GM12878 (cell line): Measurements from ENCODE around the gene A3GALT2.

Source experiments
- CHD2 ChIP-seq: IDR thresholded peaks from 2 replicates; pipeline ENCODE4 v1.6.1; 2011; ENCODE audit warnings: low read depth, low read length, improper control_type of control experiment, borderline replicate concordance
- CTCF ChIP-seq, 3 experiments: IDR thresholded peaks in 2 of 3; conservative IDR thresholded peaks in 1 of 3; 2 replicates each; pipeline ENCODE4 v1.5.1; 2011; ENCODE audit warnings: low read depth in 3 of 3, low read length in 3 of 3, mild to moderate bottlenecking in 3 of 3, control low read depth in 2 of 3, moderate library complexity in 2 of 3, inconsistent platforms in 1 of 3, mixed read lengths in 1 of 3; ENCODE audit not compliant: control insufficient read depth in 2 of 3, insufficient read depth in 1 of 3; ENCODE audit errors: extremely low read depth in 1 of 3
- MAX ChIP-seq: IDR thresholded peaks from 2 replicates; pipeline ENCODE4 v1.6.1; 2012; ENCODE audit warnings: low read depth, low read length, improper control_type of control experiment
- POLR2A ChIP-seq: IDR thresholded peaks from 2 replicates; pipeline ENCODE4 v1.6.1; 2011; ENCODE audit warnings: low read depth, mild to moderate bottlenecking, low read length
- SKIL ChIP-seq: fragments of 450-650 bp; IDR thresholded peaks from 2 replicates; pipeline ENCODE4 v1.6.1; 2017; ENCODE audit warnings: mild to moderate bottlenecking, low read depth, inconsistent platforms; ENCODE audit not compliant: poor library complexity, severe bottlenecking

- TF ChIP-seq CHD2, result no peak
- no peak for TF ChIP-seq CTCF (IDR thresholded peaks at IDR 0.05 in 2 of 3, conservative IDR thresholded peaks at IDR 0.05 in 1 of 3; ENCODE audit: control insufficient read depth in 2 of 3, extremely low read depth in 1 of 3, insufficient read depth in 1 of 3, low read depth in 3 of 3, low read length in 3 of 3)
- TF ChIP-seq POLR2A, result no peak
- no peak for TF ChIP-seq MAX
- TF ChIP-seq SKIL, result no peak
Measured at GRCh38 chr1:33307494-33307864, 13.4 kb downstream of the A3GALT2 start.
